Testis (tissue), 5 donors: Measurements from ENCODE around the gene SPDEF. TPM values are rescaled to one million over a fixed set of nuclear protein-coding genes. Genes with fewer than 3 reads are reported as not detected.
A peak's percentile ranks its signal among the peaks of the same experiment; 100 is the strongest.

Experiments
- DNase-seq: peaks from one replicate; pipeline ENCODE4 v3.0.0-alpha.2; 2019
- H3K27ac ChIP-seq, 2 donors: fragments of 200-600 bp; sonication (generic); one replicate each; pipeline ENCODE4 v1.5.1; 2019
- H3K27me3 ChIP-seq: fragments of 200-600 bp; sonication (generic); one replicate; pipeline ENCODE4 v1.5.1; 2019
- H3K36me3 ChIP-seq: fragments of 200-600 bp; sonication (generic); one replicate; pipeline ENCODE4 v1.5.1; 2017; ENCODE audit warnings: low read depth; ENCODE audit errors: missing control alignments
- H3K4me1 ChIP-seq: fragments of 200-600 bp; sonication (generic); one replicate; pipeline ENCODE4 v1.5.1; 2019
- H3K4me3 ChIP-seq, 2 donors: fragments of 200-600 bp; sonication (generic); one replicate each; pipeline ENCODE4 v1.5.1; 2017 to 2019
- H3K9me3 ChIP-seq: fragments of 200-600 bp; sonication (generic); one replicate; pipeline ENCODE4 v1.5.1; 2017
- CTCF ChIP-seq, 3 experiments: fragments of 450-650 bp in 2 of 3; fragments of 200-600 bp in 1 of 3; sonication (generic) in 1 of 3; IDR thresholded peaks; one replicate each; pipeline ENCODE4 v1.5.1; 2016 to 2019; ENCODE audit warnings: antibody characterized with exemption in 3 of 3, mild to moderate bottlenecking in 2 of 3, moderate library complexity in 1 of 3
- POLR2A ChIP-seq: fragments of 450-650 bp; IDR thresholded peaks from one replicate; pipeline ENCODE4 v1.6.1; 2017; ENCODE audit warnings: antibody characterized with exemption, mild to moderate bottlenecking, moderate library complexity
- WGBS, 2 donors: methylation state at CpG; one replicate each; pipeline ENCODE4 v1.1.5; 2018; 5-methylcytosine and 5-hydroxymethylcytosine counted together
- intact Hi-C: fragments of 100-400 bp; cut with DNase I; formaldehyde crosslinking; loops from one replicate; pipeline ENCODE4 v1.15.1; 2023; ENCODE audit warnings: low total_unique reads
- long read RNA-seq, 2 donors: transcript quantifications; one replicate each; lab custom pipeline, GENCODE V29; 2026
- polyA plus RNA-seq: library from polyadenylated mRNA; stranded (reverse); fragments of 350-450 nt; fragmentation: Illumina TruSeq; extraction: RNeasy Lipid Tissue Mini Kit (QIAGEN cat#74804); gene quantifications from one replicate; pipeline ENCODE4 v1.2.3, GENCODE V29; 2014; ENCODE audit warnings: low read depth, low replicate concordance; ENCODE audit not compliant: insufficient read depth
- total RNA-seq, 2 donors: library from RNA; depleted of rRNA; stranded (reverse); fragments of >200 nt; gene quantifications; one replicate each; pipeline ENCODE4 v1.2.3, GENCODE V29; 2016

Gene SPDEF
- under 1 TPM; 0.47 to 0.62 TPM for total RNA-seq
- polyA plus RNA-seq = 0.33 TPM
- long read RNA-seq, donor 1 = 0 reads
- long read RNA-seq, donor 2 = 0 reads

GRCh38 chr6:34556031-34556471 is at the start of gene SPDEF:
Gene SPDEF (minus strand): TSS chr6:34556329. CDS start chr6:34544455, 11,874 bp downstream.
- WGBS, 2 donors = 89 to 100% methylated on average over 1 to 6 of the region's 6 CpGs
- DNase-seq = no peak
- Histone ChIP-seq H3K4me3 (no peak within 1 kb of the TSS), H3K27ac (no peak within 1 kb of the TSS), H3K27me3 (no peaks in the 10 kb centered on the region), H3K9me3 (no peaks in the 10 kb centered on the region), H3K36me3 (no peaks in the 10 kb centered on the region), H3K4me1 (no peaks in the 10 kb centered on the region)
- intact Hi-C loops = no loop called here
- TF ChIP-seq CTCF (IDR thresholded peaks at IDR 0.05) (no peak), POLR2A (no peak)

GRCh38 chr6:34603707-34604106 is 47.6 kb upstream of the SPDEF start:
- no peaks in the 10 kb centered on the region for H3K9me3 ChIP-seq
- intact Hi-C loops = no loop called here
- H3K36me3 ChIP-seq = no peaks in the 10 kb centered on the region
- H3K27me3 ChIP-seq = no peaks in the 10 kb centered on the region
- no peak for TF ChIP-seq CTCF (IDR thresholded peaks at IDR 0.05)
- no peak for TF ChIP-seq POLR2A
- peaks cover 43% of the 10 kb centered on the region for H3K4me1 ChIP-seq
- no peak overlapping the region for H3K4me3 ChIP-seq
- no peak overlapping the region for H3K27ac ChIP-seq
- DNase-seq = no peak
- 90 to 95% methylated on average over 4 of the region's 4 CpGs for WGBS, 2 donors

GRCh38 chr6:34602318-34603111 is 46.4 kb upstream of the SPDEF start:
- DNase-seq = no peak
- WGBS, 2 donors = 72 to 73% methylated on average over 10 of the region's 10 CpGs
- H3K4me3 ChIP-seq = no peak overlapping the region
- peaks cover 54% of the 10 kb centered on the region for H3K4me1 ChIP-seq
- no peaks in the 10 kb centered on the region for H3K36me3 ChIP-seq
- H3K27ac ChIP-seq = peak overlapping the region in 1 of 2 donors; percentile 59
- no peaks in the 10 kb centered on the region for H3K27me3 ChIP-seq
- TF ChIP-seq CTCF (IDR thresholded peaks at IDR 0.05) (no peak), POLR2A (no peak)
- intact Hi-C loops = no loop called here
- H3K9me3 ChIP-seq = no peaks in the 10 kb centered on the region

GRCh38 chr6:34601706-34602105 is 45.6 kb upstream of the SPDEF start:
- Histone ChIP-seq H3K27ac (peak overlapping the region in 1 of 2 donors; percentile 79), H3K27me3 (no peaks in the 10 kb centered on the region), H3K9me3 (no peaks in the 10 kb centered on the region), H3K4me3 (no peak overlapping the region), H3K36me3 (no peaks in the 10 kb centered on the region), H3K4me1 (peaks cover 54% of the 10 kb centered on the region)
- intact Hi-C loops = no loop called here
- peak; percentile 83 for DNase-seq
- TF ChIP-seq CTCF (IDR thresholded peaks at IDR 0.05) = no peak
- WGBS, 2 donors = 34 to 37% methylated on average over 4 of the region's 4 CpGs
